GM18907 (cell line): ENCODE results near the gene CREB5.

ENCODE experiments used
- ATAC-seq: cut with Tn5 transposase; IDR thresholded peaks from one replicate; pipeline ENCODE4 v1.9.1; 2021; ENCODE audit warnings: mild to moderate bottlenecking, moderate library complexity; ENCODE audit not compliant: unreplicated experiment

The CREB5 gene

GRCh38 chr7:28865601-28866144 lies 453.4 kb downstream of the CREB5 start:
- ATAC-seq, result no peak

- no peak for ATAC-seq
Observed at GRCh38 chr7:28868712-28869111, 456.4 kb downstream of the CREB5 start.

- ATAC-seq, result no peak
Observed at GRCh38 chr7:28871077-28871476, 458.8 kb downstream of the CREB5 start.

- no peak for ATAC-seq
Observed at GRCh38 chr7:28871631-28872030, 459.3 kb downstream of the CREB5 start.

- no peak for ATAC-seq
Observed at GRCh38 chr7:28872226-28872625, 459.9 kb downstream of the CREB5 start.

GRCh38 chr7:28873365-28873764 lies 461.0 kb downstream of the CREB5 start:
- no peak for ATAC-seq

- no peak for ATAC-seq
Observed at GRCh38 chr7:28874001-28874400, 461.7 kb downstream of the CREB5 start.
